Endometrial microvascular endothelial cells (primary cell): ENCODE results near the gene SEMA5B. TPM values are rescaled to one million over a fixed set of nuclear protein-coding genes. Genes with fewer than 3 reads are reported as not detected.

Source experiments
- in situ Hi-C: cut with HindIII; loops from 2 replicates; pipeline ENCODE4 v1.10.0; 2017; ENCODE audit warnings: low sequenced_read_pairs, low pct_unique_long_range_greater_than_20kb; ENCODE audit errors: inconsistent ontology term
- total RNA-seq: library from RNA; depleted of rRNA; stranded (reverse); fragments of >200 nt; gene quantifications from one replicate; pipeline ENCODE4 v1.2.3, GENCODE V29; 2015; ENCODE audit errors: inconsistent ontology term

Gene SEMA5B
- total RNA-seq, 1 donor from 2014 or later, result not detected

- in situ Hi-C loops, result no loop called here
These were observed 45.1 kb downstream of the SEMA5B start for GRCh38 chr3:122982216-122983185.

DNA sequence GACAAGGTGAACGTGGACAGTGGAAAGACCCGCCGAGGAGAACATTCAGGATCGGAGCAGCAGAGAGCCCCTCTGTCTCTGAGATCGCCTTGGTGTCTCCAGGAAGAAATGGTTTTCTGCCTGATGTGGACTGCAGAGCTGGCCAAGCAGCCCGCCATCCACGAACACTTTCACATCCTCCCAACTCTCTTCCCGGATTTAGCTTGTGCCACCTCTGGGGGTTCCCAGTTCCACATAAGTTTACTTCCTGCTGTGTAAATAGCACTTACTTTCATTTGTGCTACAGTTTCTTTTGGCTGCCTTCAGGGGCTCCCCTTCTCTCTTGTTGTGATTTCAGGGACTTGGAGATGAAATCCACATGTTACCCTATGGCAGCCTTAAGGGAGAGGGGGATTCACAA, 48.4 kb downstream of the SEMA5B start:
- in situ Hi-C loops, result no loop called here

GRCh38 chr3:122978569-122978968, 49.0 kb downstream of the SEMA5B start:
- in situ Hi-C loops, result no loop called here

DNA sequence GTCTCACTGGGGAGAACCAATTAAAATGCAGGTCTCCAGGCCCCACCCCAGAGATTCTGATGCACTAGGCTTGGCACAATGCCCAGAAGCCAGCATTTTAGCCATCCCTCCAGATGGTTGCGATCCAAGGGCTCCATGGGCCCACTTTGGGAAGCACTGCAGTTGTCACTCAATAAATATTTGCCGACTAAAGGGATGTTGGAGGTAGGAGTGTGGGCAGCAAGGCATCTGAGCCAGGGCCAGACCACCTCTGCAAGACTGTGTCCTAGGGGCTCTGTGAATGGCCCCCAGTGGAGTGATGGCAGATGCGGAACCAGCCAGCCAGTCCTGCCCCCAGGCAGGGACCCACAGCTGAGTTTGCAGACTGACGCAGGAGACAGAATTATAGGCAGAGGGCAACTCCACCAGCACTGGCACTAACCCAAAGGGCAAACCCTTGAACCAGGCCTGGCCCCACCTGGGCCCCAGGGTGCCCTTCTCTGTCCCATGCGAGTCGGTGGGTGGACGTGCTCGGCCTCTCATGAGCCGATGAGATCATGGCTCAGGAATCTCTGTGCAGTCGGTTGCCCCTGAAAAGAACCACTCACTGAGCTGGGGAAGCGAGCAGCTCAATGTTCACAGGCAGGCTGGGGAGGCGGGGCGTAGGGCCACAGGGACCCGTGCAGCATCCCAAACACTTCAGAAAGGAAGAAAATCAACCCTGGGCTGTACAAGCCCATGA, 49.7 kb downstream of the SEMA5B start:
- in situ Hi-C loops, result no loop called here

GRCh38 chr3:122975924-122976293, 51.7 kb downstream of the SEMA5B start:
- in situ Hi-C loops, result no loop called here

DNA sequence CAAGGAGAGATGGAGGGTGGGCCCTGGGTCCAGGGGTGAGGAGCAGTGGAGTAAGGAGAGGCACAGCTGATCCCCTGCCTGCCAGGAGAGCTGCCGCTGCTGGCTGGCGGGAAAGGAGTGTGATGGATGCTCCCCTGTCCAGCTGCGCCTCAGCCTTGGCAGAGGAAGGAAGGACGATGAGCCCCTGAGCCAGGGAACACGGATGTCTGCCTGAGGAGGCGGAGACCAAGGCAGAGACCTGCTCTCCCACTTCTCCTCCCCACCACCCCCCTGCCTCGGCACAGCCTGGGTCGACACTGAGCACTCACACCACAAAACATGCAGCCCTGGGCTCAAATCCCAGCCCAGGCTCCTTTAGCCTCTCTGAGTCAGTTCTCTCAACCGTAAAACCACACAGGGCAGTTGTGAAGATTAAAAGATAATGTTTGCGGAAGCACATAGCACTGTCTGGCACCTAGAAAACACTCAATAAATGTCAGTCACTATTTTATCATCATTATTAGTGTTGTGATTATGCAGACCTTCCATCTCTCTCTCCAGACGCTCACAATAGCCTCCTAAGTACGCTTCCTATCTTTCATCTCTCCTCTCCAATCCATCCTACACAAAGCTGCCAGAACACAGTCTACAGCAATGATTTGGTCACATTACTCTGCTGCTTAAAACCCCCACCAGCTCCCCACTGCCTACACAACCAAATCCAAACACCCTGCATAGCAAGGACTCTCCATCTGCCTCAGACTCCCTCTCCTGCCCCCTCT, 52.2 kb downstream of the SEMA5B start:
- in situ Hi-C loops, result no loop called here

- in situ Hi-C loops, result no loop called here
These were observed 52.8 kb downstream of the SEMA5B start for GRCh38 chr3:122974764-122975162.

DNA sequence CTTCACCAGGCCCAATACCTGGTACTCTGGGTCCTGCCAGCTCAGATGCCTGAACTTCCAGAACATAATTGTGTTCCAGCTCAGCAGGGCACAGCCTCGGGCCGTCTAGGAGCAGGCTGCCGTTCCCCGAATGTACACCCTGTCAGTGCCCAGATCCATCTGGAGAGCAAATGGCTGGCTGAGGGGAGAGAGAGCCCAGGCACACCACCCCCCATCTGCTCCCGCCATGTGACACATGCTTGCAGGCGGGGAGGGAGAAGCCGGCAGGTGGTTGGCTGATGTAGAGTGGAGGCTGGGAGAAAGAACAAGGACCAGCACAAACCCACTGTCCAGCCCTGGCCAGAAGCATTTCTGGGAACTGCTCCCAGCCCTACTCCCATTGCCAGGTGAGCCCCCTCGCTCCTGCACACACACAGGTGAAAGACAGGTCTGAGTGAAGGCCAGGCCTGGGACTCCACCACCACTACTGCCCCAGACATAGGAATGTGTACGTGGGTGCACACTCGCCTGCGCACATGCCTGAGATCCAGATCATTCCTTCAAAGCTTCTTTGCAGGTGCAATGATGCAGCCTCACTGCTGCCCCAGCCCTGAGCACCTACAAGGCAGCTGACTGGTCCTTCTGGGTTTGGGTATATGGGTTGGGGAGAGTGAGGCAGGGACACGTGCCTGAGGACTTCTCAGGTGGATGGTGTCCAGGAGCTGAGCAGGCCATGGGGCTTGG, 53.5 kb downstream of the SEMA5B start:
- in situ Hi-C loops, result no loop called here

DNA sequence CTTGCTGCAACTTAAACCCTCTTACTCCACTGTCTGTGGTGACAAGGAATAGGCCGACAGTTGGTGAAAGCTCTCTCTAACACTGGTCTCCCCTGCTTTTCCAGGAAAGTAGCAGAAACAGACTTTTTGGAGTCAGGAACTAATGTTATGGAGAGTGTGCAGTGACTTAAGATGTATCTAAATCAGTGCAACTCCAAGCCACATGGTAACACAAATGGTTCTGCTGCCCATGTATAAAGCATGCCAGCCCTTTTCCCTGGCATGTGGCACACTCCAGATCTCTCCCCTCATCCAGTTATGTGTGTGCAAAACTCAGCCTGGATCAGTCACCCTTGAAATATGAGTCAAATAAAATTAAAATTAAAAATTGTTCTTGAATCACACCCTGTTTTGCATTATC, 55.4 kb downstream of the SEMA5B start:
- in situ Hi-C loops, result no loop called here

DNA sequence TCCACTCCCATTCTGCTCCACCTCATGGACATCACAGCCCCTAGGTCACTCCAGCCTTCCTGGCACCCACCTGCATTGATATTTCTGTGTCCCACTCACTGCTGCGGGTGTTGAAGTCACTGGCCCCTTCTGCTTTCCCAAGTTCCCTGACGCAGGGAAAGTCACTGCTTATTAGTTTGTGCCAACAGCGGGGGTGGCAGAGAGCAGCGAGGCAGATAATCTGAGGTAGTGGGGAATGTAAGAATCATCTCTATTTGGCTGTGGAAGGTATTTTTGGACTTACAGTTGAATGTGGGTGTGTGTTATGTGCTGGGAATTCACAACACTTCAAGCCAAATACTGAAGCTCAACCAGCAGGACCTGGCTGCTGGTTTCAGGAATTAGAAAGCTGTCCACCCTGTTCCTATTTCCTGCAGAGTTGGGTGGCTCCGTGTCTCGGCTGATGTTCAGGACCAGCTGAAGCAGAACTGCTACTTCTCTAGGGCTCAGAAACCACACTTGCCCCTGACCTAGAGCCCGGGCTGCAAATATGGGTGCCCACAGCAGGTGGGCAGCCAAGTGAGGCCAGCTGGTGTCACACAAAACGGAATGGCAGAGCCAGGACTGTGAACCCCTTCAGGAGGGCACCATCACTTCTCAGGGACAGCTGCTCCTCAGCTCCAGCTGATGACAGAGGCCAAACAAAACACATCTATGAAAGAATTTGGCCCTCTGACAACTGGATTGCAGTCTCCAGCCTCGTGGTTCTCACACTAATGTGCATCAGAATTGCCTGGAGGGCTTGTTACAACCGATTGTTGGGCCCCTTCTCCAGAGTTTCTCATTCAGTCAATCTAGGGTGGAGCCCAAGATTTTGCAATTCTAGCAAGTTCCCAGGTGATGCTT, 57.7 kb downstream of the SEMA5B start:
- in situ Hi-C loops, result no loop called here

GRCh38 chr3:122967765-122968164, 59.8 kb downstream of the SEMA5B start:
- in situ Hi-C loops, result no loop called here

DNA sequence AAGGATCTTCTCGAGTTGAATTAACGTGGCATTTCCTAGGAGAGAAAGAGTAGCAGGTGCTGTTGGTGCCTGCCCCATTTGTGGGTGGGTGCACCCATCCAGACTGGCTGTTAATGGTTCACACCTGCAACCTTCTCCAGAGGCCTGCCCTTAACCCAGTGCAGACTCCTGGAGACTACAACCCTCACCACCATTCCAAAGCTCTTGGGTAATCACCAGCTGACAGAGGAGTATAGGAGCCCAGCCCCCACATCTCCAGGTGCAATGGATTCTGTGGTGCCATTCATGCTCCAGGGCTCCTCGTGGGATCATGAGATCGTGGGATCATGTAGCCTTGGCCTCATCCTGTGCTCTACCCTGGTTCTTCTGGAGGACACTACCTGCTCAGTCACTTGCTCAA, 60.2 kb downstream of the SEMA5B start:
- in situ Hi-C loops, result no loop called here

- in situ Hi-C loops, result no loop called here
These were observed 61.5 kb downstream of the SEMA5B start for GRCh38 chr3:122966045-122966444.

- in situ Hi-C loops, result no loop called here
These were observed 62.8 kb downstream of the SEMA5B start for GRCh38 chr3:122964811-122965210.

DNA sequence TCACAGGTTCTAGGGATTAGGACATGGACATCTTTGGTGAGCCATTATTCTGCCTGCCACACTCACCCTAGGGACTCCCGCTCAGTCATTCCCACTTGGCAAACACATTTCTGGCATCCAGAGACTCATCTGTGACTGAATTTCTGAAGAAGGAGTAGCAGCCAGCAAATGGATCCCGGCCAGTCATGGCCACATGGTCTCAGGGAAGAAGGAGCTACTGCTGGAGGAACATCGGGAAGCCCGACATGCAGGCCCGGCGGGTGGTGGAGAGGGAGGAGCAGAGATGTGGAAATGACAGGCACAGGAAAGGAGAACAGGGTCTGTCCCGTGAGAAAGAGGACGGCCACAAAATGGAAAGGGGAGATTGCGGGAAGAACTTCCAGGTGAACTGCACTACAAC, 65.4 kb downstream of the SEMA5B start:
- in situ Hi-C loops, result no loop called here

GRCh38 chr3:122961146-122961545, 66.4 kb downstream of the SEMA5B start:
- in situ Hi-C loops, result no loop called here

DNA sequence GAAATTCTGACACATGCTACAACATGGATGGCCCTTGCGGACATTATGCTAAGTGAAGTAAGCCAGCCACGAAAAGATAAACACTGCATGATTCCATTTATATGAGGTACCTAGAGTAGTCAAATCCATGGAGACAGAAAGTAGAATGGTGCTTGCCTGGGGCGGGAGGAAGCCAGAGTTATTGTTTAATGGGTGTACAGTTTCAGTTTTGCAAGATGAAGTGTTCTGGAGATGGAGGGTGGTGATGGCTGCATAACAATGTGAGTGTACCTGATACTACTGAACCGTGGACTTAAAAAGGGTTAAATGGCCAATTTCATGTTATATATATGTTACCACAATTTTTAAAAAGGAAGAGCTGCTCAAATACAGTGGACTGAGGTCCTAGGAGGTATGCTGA, 66.9 kb downstream of the SEMA5B start:
- in situ Hi-C loops, result no loop called here

DNA sequence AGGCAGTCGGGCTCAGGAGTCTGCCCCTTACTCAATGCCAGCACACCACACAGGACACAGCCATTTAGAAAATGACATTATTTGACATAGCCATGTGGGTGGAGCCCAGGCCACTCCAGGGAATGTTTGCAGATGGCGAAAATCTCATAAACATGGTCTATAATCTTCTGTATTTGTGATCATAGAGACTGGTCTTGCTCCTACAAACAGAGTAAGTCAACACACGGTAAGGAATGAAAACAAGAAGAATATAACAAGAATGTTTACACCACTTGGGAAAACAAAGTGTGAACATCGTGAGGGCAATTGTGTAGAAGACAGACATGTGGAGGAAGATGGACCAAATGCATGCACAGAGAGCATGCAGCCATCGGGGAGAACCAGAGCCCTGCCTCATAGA, 68.2 kb downstream of the SEMA5B start:
- in situ Hi-C loops, result no loop called here
